ENCODE data around the gene MESP2.

Gene MESP2

GRCh38 chr15:89756897-89757296 is 19.2 kb upstream of the MESP2 start:
- DNase-seq: no peak

GRCh38 chr15:89758283-89758682 is 17.8 kb upstream of the MESP2 start:
- no peak for DNase-seq

- no peak for DNase-seq
These were observed 17.2 kb upstream of the MESP2 start for GRCh38 chr15:89758981-89759380.

- DNase-seq: no peak
These were observed 16.3 kb upstream of the MESP2 start for GRCh38 chr15:89759835-89760234.

GRCh38 chr15:89760303-89761008 is 15.7 kb upstream of the MESP2 start:
- DNase-seq: peak; percentile 77

- no peak for DNase-seq
These were observed 14.9 kb upstream of the MESP2 start for GRCh38 chr15:89761009-89761831.

- no peak for DNase-seq
These were observed 14.2 kb upstream of the MESP2 start for GRCh38 chr15:89761929-89762328.

- DNase-seq: no peak
These were observed 10.4 kb upstream of the MESP2 start for GRCh38 chr15:89765694-89766093.

- DNase-seq: no peak
These were observed 9.5 kb upstream of the MESP2 start for GRCh38 chr15:89766357-89767311.

GRCh38 chr15:89767411-89767915 is 8.7 kb upstream of the MESP2 start:
- DNase-seq: no peak

GRCh38 chr15:89768071-89768500 is 8.0 kb upstream of the MESP2 start:
- no peak for DNase-seq

GRCh38 chr15:89769366-89769765 is 6.8 kb upstream of the MESP2 start:
- no peak for DNase-seq

- DNase-seq: no peak
These were observed 6.1 kb upstream of the MESP2 start for GRCh38 chr15:89770041-89770440.

- DNase-seq: no peak
These were observed 3.1 kb upstream of the MESP2 start for GRCh38 chr15:89772932-89773583.

GRCh38 chr15:89774492-89774891 is 1.6 kb upstream of the MESP2 start:
- no peak for DNase-seq

GRCh38 chr15:89775815-89776214 is 317 bp upstream of the MESP2 start:
- DNase-seq: no peak

GRCh38 chr15:89777073-89777751 is 1.1 kb downstream of the MESP2 start:
- no peak for DNase-seq

- no peak for DNase-seq
These were observed 1.7 kb downstream of the MESP2 start for GRCh38 chr15:89777782-89778380.

GRCh38 chr15:89778861-89779260 is 2.7 kb downstream of the MESP2 start:
- no peak for DNase-seq

- DNase-seq: no peak
These were observed 4.5 kb downstream of the MESP2 start for GRCh38 chr15:89780601-89781000.

GRCh38 chr15:89781055-89781454 is 4.9 kb downstream of the MESP2 start:
- peak; percentile 60 for DNase-seq
